Measurements from ENCODE around the gene STMN1. TPM values are rescaled to one million over a fixed set of nuclear protein-coding genes. Genes with fewer than 3 reads are reported as not detected.

STMN1 gene
- total RNA-seq = 86.1 and 166 TPM in 2 replicates

DNA sequence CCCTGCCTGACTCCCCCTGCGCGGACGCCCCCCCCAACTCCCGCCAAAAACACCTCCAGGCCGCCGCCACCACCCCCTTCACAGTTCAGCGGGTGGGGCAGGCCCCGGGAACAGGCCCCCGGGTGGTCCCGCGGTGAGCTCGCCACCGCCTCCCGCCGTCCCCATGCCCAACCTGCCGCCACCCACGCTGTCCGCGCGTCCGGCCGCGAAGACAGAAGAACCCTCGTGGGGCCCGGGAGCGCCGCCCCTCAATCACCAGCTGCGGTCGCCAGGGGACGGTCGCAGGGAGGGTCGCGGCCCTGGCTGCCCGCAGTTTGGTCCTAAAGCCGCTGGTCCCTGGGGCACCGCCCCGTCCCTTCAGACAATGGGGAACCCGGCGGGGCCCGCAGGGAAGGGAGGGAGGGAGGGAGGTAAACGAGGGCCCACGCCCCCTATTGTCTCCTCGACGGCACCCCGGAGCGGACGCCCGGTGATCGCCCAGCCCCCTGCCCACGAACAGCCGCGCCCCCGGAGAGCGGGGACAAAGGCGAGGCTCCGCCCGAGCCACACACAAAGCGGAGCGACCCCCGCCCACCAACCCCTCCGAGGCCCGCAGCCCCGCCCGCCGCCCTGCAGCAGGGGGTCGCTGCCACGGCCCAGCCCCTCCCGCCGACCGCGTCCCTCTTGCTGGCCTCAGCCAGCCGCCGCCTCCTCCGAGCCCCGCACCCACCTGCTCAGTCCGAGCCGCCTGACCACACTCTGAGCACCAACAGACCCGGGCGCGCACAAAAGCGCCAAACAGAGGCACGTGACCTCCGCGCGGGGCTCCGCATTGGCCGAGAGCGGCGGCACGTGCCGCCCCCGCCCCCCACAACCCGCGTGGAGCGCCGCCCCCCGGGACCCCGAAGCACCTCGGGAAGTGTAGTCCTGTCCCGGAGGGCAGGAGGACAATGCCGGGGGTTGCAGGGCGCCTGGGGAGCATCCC is at the start of gene STMN1:
Gene STMN1 (minus strand): TSS at position 740 of the 964 bp plus-strand sequence. CDS start 1,743 bp downstream, outside the sequence.

DNA sequence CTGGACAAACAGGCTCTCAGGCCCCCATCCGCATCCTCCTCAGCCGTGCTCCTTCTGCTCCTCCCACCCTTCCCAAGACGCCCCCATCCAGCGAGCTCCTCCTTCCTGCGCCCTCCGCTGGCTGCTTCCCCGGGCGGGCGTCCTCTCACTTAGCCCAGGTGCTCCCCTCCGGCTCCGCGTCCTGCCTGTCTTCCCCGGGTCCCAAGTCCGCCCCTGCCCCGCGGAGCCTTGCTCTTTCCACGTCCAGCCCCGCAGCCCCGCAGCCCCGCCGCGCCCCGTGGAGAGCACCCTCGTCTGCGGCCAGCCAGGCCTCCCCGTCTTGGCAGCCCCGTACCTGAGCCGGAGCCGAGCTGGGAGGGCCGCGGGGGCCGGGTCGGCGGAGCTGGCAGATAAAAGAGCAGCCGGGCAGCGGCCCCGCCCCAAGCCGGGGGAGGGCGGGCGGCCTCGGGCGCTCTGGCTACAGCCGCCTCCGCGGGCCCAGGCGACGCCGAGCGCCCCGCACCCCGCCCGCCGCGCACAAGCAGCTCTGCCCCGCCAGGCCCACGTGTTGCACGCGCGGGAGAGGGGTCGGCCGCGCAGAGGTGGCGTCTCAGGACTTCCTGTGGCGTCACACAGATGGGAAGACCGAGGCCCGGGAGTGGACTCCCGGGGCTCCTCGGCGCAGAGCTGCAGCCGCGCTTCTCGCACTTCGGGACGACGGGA is 30.9 kb downstream of the STMN1 start, which contains the start of gene PAQR7:
Gene PAQR7 (minus strand): TSS at position 555 of the 702 bp plus-strand sequence. CDS start 11,869 bp downstream, outside the sequence.

DNA sequence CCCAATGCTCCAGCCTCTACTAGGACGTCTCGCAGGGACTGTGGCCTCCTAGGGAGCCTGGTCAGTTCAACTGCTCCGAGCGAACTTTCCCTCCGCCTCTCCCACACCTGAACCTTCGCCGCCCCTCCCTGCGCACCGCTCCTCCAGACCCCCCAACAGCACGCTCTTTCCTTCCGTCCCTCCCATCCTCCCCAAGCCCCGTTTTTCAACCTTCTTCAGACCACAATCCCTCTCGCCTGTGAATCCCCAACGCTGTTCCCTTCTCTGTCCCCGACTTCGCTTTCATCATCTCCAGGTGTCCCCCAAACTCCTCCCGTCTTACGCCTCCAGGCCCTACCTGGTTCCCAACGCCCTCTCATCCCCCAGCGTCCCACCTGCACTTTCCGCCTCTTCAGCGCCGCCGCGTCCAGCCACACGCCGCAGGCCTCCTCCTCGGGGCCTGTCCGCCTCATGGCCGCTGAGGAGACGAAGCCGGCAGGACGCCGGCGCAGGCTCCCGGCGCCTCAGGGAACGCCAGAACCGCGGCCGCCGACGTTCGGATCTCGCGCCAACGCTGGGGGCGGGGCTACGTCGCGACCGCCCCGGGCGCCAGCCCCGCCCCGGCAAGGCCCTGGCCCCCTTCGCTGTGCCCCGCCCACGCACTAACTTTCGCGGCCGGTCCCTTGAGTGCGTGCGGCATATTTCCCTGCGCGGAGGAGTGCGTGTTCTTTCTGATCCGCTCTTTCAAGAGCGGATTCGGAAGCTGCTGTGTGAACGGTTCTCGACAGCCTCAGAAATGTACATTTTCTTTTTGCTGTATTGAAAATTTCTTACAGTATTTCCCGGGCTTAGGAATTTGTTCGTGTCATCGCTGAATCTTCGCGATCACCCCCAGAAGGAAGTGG is 47.1 kb downstream of the STMN1 start, which contains the start of gene AUNIP:
Gene AUNIP (minus strand): TSS at position 552 of the 884 bp plus-strand sequence. CDS start 100 bp downstream, at position 452.

Other genes starting within 250 kb of the STMN1 start
- 26.2 and 34.3 TPM in 2 replicates for gene SELENON, start 106.2 kb downstream of the STMN1 start, total RNA-seq
- gene MTFR1L, start 86.5 kb downstream of the STMN1 start, total RNA-seq = 17.5 and 21.6 TPM in 2 replicates
- 5.2 and 9.2 TPM in 2 replicates for gene AUNIP, start 47.0 kb downstream of the STMN1 start, total RNA-seq
- gene PAQR7, start 30.7 kb downstream of the STMN1 start, total RNA-seq = 19.8 and 22.9 TPM in 2 replicates
- 7.8 and 10.5 TPM in 2 replicates for gene PAFAH2, start 91.6 kb upstream of the STMN1 start, total RNA-seq
- gene EXTL1, start 115.4 kb upstream of the STMN1 start, total RNA-seq = not detected in 2 replicates
- gene SLC30A2, start 139.7 kb upstream of the STMN1 start, total RNA-seq = not detected in 2 replicates
- gene TRIM63, start 161.2 kb upstream of the STMN1 start, total RNA-seq = not detected in 2 replicates
- gene PDIK1L, start 205.4 kb upstream of the STMN1 start, total RNA-seq = 1.5 and 1.6 TPM in 2 replicates